NCI-H748 treated with DMSO at 0.1 percent for 48 hours (cell line): ENCODE results near the gene AQP7.
"Not testable (repeated sequence)": the region's sequence is repeated elsewhere in the genome, so short reads cannot be mapped to it uniquely, and the experiment has no call there.

Experiments
- DNase-seq: peaks from one replicate; lab custom pipeline; 2025; lab: John Stamatoyannopoulos, UW

Gene AQP7

DNA sequence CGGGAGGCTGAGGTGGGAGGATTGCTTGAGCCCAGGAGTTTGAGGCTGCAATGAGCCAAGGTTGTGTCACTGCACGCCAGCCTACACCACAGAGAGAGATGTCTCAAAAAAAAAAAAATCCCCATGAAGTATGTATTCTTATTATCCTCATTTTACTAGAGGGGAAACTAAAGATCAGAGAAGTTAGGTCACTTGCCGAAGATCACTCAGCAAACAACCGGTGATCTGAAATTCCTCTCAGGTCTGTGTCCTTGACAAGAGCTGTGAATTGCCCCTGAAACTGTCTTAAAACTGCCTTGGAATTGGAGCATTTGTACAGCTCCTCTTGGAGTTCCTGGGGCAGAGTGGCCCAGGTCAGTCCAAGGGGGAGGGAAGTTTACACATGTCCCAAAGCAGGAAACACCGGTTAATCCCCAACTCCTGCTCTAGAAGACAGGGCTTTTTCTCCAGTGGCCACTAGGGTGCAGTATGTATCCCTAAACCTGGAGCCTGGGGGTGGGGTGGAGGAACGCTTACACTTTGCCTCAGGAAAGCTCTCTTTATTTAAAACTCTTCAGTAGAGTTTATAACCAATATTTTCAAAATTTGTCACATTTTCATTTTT is 27.6 kb downstream of the AQP7 start:
- DNase-seq = peak; percentile 34

GRCh38 chr9:33374190-33374589 is 28.2 kb downstream of the AQP7 start:
- DNase-seq = no peak

- no peak for DNase-seq
Observed at GRCh38 chr9:33372900-33373299, 29.5 kb downstream of the AQP7 start.

DNA sequence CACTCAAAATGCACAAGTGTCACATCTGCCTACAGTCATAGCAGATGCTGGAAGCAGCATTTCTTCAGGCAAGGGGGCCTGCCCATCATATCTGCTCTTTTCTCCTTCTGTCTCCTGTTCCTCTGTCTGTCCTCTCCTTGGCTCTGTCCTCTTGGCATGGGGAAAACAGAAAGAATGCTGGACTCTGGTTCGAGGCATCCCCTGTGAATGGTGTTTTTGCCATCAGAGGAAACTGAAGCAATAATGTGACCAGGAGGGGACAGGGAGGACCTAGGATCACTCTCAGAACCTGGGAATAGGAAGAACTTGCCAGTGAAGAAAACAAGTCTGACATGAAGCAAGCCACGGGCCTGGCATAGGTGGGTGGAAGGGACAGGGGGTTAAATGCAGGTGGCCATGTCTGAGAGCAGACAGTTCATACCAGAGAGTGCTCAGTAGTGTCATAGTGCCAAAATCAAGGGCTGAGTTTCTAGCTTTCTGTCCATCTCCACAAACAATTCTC is 35.3 kb downstream of the AQP7 start:
- DNase-seq = no peak

GRCh38 chr9:33364814-33365213 is 37.6 kb downstream of the AQP7 start:
- DNase-seq = not testable (repeated sequence)

DNA sequence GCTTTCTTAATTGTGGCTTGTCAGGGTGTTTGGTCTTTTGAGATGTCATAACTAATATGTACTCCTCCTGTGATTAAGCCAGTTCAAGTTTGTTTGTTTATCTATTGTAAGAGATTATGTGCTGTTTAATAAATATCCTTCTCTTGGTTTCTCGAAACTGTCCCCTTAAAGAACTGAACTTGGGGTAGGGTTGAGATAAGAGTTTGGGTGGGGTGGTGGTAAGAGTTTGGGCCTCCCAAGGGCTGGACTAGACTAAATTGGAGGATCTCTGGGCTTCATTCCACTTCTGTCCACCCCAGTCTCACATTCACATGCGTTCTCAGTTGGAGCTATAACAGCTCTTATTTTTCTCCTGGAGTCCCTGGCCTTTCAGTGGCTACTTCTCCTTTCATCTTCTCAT is 38.2 kb downstream of the AQP7 start:
- no peak for DNase-seq

- DNase-seq = not testable (repeated sequence)
Observed at GRCh38 chr9:33358641-33359040, 43.7 kb downstream of the AQP7 start.

- DNase-seq = no peak
Observed at GRCh38 chr9:33355933-33356332, 46.4 kb downstream of the AQP7 start.

DNA sequence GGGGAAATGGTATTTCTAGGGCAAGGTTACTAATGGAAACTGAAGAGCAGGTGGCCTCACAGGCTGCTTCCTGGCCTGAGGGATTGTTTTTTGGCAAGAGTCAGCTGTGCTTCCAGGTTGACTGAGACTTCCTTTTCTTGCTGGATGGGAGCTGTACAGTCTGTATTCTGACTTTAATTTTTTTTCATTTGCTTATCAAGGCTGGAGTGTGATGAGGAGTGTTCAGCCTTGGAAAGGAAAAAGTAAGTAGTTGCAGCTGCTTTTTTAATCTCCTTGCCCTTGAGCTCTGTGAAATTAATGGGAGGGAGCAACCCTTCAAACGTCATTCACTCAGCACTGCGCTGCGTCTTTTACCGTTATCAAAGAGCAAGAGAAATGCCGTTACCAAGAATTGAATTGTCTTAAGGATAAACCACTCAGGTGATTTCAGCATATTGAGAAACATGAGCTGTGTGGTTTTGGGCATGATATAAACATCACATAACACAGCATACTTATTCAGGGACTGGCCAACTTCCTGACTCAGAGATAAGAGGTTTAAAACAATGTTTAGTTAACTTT is 47.6 kb downstream of the AQP7 start:
- no peak for DNase-seq

DNA sequence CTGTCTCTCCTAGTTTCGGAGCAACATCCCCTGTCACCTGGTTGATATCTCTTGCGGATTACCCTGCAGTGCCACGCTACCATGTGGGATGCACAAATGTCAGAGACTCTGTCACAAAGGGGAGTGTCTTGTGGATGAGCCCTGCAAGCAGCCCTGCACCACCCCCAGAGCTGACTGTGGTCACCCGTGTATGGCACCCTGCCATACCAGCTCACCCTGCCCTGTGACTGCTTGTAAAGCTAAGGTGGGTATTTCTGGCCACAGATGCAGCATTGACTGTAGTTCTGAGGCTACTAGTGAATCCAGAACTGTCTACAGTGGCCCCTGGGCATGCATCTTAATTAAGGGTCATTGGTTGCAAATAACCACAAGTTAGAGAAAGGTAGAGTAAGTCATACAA is 50.8 kb downstream of the AQP7 start:
- DNase-seq = no peak

DNA sequence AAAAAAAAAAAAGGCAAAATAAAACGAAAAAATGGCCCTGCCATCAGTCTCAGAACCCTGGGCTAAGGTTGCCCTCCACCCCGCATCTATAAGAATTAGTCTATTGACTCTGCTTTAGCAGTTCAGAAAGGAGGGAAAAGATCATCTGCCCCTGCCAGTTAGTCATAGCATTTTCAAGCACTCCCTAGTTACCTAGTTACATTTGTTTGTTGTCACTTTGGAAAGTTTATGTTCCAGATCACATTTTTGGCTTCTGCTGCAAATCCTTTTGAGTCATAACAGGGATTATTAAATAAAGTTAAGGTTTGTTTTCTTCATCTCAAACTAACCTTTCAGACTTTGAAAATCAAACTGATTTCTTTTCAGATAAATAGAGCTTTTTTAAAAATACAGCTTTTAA is 52.1 kb downstream of the AQP7 start:
- DNase-seq = no peak

- no peak for DNase-seq
Observed at GRCh38 chr9:33349743-33350142, 52.6 kb downstream of the AQP7 start.

- DNase-seq = no peak
Observed at GRCh38 chr9:33348998-33349397, 53.4 kb downstream of the AQP7 start.

GRCh38 chr9:33346564-33346963 is 55.8 kb downstream of the AQP7 start:
- DNase-seq = no peak

- DNase-seq = no peak
Observed at GRCh38 chr9:33344145-33344544, 58.2 kb downstream of the AQP7 start.

DNA sequence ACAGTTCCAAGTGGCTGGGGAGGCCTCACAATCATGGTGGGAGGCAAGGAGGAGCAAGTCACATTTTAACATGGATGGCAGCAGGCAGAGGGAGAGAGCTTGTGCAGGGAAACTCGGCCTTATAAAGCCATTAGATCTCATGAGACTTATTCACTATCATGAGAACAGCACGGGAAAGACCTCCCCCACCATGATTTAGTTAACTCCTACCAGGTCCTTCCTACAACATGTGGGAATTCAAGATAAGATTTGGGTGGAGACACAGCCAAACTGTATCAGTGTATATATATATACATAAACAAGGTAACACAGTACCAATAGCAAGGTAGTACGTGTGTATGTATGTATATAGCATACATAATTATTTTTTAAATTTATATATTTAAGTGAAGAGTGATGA is 61.2 kb downstream of the AQP7 start:
- DNase-seq = no peak

- DNase-seq = no peak
Observed at GRCh38 chr9:33340186-33340585, 62.2 kb downstream of the AQP7 start.
